Measurements from ENCODE around the gene COX18.

COX18 gene

GRCh38 chr4:73051625-73052024, 17.9 kb downstream of the COX18 start:
- DNase-seq = no peak

DNA sequence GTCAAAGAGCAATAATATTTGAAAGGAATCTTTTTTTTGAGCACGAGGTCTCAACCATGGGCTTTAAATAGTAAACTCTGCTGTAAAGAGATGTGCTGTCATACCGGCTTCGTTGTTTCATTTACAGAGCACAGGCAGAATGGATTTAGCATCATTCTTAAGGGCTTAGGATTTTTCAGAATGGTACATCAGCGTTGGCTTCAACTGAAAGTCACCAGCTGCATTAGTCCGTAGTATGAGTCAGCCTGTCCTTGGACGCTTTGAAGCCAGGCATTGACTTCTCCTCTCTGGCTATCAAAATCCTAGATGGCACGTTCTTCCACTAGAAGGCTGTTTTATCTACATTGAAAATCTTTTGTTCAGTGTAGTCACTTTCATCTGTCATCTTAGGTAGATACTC, 23.6 kb downstream of the COX18 start:
- DNase-seq = no peak

- no peak for DNase-seq
These were observed 32.5 kb downstream of the COX18 start for GRCh38 chr4:73037057-73037456.

DNA sequence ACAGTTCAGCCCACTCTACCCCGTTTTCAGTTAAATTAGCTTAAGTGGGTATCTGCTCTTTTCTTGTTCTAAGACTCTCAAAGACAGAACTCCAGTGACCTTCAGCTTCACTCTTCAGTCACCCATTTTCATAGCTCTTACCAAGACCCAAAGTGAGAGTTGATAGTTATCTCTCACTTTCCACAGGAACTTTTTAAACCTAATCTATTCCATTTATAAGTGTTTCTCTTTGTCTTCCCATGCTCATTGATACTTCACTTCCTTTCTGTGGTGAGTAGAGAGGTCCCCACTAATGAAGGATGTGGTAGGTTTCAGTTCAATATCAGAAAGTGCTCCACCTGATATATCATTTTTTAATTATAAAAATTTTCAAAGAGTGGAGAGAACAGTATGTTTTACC, 33.4 kb downstream of the COX18 start:
- DNase-seq = no peak

DNA sequence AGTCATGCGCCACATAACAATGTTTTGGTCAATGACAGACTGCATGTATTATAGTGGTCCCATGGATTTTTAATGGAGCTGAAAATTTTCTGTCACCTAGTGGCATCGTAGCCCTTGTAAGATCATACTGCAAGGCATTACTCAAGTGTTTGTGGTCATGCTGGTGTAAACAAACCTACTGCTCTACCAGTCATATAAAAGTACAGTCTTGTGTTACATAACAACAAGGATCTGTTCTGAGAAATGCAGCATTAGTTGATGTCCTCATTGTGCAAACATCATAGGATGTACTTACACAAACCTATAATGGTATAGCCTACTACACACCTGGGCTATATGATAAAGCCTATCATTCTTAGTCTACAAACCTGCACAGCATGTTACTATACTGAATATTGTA, 34.6 kb downstream of the COX18 start:
- no peak for DNase-seq

DNA sequence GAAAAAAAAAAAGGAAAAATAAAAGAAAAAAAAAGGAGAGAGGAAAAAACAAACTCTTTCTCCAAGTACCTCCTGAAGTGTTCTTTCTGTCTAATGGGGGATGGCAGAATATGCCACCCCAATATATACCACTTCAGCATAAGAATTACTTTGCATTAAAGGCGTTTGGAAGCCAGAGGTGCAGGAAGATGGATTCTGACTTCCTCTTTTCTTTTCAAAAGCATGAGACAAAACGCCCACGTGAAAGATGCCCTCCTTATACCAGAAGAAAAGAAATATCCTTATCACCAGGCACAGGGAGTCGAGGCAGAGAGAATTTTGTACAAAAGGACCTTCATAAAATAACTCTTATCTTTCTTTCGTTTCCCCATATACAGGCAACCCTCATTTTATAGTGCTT, 40.9 kb downstream of the COX18 start:
- no peak for DNase-seq

GRCh38 chr4:73021634-73022033, 47.9 kb downstream of the COX18 start:
- no peak for DNase-seq

- no peak for DNase-seq
These were observed 50.0 kb downstream of the COX18 start for GRCh38 chr4:73019462-73020047.

DNA sequence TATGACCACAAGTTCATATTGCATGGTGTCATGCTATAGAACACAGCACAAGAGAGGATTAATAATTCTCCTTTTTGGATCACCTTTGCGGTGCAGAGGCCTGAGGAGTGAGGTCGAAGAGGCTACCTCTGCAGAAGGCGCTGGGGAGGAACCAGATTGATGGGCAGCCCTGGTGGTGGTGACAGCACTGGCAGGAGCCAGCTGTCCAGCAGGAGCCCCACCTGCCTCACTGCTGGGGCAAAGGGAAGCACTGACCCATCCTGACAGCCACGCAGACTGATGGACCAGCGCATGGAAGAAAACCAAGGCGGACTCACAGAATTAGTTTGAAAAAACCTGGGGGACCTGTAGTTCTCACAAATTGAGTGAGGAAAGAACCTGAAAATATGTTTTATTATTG, 50.9 kb downstream of the COX18 start:
- DNase-seq = no peak

GRCh38 chr4:73013310-73013709, 56.2 kb downstream of the COX18 start:
- no peak for DNase-seq

DNA sequence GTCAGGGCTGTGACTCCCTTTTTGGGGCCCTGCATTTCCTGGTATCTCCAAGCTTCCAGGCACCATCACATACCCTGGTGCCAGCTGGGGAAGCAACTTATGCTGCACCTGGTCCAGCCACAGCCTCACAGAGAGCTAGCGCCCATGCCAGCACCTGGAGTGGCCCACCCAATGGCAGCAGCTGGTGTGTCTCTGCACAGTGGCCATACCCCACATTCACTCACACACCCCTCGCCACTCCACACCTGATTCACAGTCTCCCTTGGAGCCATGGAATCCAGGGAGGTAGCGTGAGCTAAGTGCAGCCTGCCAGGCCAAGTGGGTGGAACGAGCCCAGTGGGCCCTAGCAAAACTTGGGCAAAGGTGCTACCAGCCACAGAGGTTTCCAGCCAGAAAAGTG, 56.8 kb downstream of the COX18 start:
- no peak for DNase-seq

DNA sequence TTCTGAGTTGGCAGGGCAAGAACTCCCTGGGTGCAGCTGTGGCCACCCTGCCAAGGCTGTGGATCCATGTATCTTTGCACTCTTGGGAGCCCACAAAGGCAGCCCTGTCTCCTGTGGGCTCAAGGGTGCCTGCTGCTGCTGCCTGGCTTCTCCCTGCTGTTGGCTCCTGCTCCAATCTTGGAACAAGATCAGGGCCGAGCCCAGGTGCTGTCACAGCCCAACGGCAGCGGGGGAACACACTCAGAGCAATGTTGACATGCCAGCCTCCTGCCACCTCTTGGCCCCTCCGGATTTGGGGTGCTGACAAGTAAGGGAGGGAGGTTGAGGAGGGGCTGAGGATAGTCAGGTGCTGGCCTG, 57.9 kb downstream of the COX18 start:
- no peak for DNase-seq

DNA sequence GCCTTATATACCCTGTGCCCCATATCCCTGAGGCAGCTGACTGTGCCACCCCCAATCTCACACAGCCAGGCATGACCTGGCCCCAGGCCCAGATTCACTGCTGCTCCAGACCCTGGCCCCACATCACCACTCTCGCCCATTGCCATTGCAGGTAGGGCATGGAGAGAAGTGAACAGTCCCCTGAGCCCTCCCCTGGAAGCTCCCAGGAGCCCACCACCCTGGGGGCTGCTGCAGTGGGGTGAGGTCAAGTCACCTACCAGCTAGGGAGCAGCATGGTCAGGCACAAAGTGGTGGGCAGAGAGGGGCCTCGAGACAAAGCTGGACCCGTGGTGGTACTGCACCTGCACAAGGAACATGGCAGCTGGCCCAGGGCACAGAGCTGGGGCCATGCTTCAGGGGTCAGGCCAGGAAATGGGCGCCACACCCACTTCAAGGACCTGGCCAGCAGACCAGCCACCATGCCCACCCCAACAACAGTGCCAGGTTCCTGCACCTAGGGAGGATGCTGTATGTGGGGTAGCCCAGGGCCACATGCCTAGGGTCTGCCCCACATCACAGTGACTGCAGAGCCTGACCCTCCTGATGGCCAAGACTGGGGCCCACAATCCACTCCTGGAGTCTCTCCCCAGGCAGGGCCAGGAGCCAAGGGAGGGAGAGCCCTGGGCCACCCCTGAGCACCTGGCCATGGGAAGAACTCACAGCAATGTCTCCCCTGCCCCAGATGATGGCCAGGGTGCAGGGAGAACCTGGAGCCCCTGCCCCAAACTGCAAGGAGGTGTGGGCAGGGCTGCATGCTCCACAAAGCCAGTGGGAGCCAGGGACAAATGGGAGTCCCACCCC, 58.5 kb downstream of the COX18 start:
- no peak for DNase-seq

GRCh38 chr4:73007526-73008100, 61.9 kb downstream of the COX18 start:
- no peak for DNase-seq

DNA sequence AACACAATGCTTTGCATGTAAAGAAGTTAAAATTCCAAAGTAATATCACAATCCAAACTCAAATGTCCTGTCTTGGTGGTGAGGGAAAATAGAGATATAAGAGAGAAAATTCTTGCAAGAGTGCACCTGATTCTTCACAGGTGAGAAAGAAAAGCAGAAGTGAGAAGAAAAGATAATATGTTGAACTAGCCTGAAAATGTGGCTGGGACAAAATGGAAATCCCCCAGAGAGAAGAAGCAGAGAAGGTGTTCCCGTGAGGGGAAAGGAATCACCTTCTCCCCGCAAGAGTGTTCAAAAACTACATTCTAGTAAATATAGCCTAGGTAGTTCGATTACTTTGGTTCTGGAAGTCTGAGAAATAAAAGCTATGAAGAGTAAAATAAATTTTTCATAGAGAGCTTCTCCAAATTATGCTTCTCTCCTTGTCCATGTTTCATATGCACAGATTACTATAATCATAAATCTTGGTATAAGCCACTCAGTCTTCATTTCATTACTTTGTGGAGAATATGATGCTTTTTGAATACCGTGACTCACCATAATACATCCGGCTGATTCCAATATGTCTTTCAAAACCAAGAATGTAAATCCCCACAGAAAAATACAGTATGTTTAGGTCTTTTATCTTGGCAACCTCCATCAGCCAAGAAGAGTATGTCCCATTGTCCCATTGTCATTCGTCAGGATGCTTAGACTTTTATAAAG, 63.1 kb downstream of the COX18 start:
- DNase-seq = no peak

DNA sequence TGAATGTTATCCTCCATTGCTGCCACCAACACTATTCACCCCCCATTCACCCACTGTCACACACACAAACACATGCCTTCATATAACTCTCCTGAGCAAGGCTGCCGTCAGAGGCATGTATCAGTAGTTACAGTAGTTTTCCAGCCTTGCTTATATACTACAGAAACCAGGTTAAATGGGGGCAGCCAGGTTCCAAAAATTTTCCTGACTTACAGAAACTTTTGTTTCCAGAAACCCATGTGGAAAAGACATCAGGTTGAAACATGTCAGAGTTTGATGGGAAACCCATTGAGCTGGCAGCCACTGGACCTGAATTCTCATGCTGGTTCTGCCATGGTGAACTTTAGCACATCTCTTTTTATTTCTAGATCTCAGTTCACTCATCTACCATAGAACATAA, 64.0 kb downstream of the COX18 start:
- DNase-seq = no peak
